Islet of Langerhans (tissue), 1 donor: ENCODE measurements around the gene TMEM271.
"Not testable (repeated sequence)": the region's sequence is repeated elsewhere in the genome, so short reads cannot be mapped to it uniquely, and the experiment has no call there.

Experiments
- FAIRE-seq: peaks from one replicate; lab custom pipeline; 2011; peaks lifted over from hg19 to GRCh38; lab: Jason Lieb, UNC

TMEM271 gene

DNA sequence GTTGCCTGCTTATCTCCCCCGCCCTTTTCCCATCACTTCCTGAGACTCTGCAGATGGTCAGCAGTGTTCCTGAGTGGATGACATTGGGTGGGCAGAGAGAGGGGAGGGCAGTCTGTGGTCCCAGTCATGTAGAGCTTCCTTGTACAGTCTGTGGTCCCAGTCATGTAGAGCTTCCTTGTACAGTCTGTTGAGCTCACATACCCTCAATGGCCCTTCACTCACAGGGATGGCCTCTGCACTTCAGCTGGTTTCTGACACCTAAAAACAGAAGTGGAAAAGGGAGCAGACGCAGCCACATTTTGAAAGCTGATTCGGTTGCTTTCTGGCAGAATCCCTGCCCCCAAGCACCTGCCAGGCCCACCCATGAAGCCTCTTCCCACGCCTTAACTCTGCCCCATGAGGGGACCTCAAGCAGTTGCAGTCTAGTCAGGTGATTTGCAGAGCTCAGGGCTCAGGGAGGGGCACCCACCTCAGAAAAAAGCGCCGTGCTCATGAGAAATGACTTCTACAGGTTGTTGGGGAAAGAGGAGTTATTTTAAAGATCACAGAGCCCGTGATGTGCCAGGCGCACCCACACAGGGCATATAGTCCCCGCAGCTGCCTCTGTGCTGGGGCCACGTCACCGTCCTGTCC lies 3.6 kb upstream of the TMEM271 start:
- FAIRE-seq: no peak

DNA sequence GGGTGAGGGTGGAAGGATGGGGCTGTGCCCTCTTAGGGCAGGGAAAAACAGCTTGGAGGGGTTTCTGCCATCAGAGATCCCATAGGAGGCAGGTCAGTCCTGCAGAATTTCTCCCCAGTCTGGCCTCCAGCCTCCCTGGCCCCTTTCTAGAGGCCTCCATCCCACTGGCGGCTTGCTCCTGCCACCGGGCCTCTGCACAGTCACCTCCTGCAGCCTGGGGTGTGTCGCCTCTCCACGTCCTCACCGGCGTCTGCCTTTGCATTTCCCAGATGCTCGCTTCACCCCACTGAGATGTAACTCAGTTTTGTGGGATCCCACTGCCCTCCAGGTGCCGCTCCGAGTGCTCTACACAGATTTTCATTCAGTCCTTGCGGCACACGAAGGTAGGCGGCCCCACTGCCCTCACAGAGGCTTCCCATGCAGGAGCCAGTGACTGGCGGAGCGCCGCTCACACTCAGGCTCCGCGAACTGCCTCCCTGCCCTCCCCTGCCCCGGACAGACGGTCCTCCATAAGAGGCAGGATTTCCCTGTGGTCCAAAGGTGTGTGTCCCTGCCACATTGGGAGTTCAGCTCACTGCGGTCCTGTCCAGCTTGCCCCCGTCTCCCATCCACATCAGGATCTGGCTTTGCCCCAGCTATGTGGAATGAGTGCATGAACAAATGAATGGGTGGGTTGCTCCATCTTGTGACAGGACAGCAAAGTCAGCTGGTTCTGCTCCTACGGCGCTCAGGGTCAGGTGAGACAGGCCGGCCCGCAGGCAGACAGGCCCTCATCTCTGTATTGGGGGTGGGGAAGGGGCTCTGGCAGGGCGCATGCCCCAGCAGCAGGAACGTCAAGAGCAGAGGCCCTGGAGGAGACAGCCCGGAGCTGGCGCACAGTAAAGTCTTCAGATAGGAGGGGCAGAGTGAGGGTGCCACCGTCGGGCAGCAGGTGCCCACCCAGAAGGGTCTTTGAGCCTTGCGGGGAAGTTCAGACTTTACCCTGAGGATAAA lies 2.7 kb upstream of the TMEM271 start:
- no peak for FAIRE-seq

DNA sequence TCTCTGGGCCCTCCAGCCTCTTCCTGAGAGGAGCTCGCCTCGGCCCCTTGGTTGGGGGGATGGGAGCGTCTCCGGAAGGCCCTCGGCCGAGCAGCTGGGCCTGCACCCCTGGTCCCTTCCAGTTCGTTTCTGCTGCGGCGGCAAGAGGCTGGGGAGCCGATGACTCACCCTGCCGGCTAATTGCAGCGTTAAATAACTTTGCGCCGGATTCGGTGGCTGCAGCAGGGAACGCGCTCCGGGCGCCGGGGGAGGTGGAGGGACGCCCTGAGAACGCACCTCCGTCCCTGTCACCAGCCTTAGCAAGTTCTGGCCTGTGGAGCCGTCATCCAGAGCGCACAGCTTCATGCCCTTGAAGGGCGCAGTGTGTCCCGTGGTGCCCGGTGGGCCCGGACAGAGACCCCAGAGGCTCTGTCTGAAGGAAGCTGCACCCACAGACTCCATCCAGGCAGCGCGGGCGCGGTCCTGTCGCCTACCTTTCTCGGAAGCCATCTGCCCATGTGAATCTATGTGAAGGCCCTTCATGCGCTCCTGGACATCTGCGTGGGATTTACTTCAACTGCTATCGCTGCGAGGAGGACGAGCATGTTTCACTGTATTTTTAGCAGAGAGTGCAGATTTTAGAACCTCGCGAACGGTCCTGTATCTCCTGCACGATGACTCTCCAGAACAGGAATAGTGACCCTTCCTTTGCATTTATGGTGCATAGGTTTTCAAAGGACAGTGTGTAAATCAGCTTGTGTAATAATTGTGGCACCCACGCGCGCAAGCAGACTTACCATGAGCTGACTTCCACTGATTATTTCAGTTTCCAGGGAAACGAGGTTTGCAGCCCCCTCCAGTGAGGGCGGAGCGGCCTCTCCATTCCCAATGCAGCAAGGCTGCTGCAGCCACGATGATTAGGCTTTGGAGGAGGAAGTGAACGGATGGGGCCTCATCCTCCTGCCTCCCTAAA lies 1.7 kb upstream of the TMEM271 start:
- FAIRE-seq: no peak

DNA sequence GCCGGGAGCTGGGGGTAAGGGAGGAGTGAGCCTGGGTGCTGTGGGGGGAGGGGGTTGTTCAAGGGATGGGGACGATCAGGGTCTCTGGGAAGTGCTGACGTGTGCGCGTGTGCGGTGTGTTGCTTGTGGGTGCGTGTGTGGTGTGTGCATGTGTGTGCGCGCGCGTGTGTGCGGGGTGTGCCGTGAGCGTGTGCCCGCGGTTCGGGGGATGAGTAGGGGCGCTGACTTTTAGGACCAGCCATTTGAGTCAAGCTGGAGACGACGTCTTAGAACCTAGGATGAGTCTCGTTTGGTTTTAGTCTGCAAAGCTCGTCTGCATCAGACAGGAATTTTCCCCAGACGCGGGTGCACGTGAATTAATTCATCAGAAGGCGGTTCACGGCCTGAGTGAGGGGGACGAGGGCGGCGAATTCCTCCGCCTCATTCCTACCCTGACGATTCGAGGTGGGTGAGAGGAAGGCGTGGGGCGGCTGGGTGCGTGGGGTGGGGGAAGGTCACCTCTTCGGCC lies 950 bp upstream of the TMEM271 start:
- no peak for FAIRE-seq

DNA sequence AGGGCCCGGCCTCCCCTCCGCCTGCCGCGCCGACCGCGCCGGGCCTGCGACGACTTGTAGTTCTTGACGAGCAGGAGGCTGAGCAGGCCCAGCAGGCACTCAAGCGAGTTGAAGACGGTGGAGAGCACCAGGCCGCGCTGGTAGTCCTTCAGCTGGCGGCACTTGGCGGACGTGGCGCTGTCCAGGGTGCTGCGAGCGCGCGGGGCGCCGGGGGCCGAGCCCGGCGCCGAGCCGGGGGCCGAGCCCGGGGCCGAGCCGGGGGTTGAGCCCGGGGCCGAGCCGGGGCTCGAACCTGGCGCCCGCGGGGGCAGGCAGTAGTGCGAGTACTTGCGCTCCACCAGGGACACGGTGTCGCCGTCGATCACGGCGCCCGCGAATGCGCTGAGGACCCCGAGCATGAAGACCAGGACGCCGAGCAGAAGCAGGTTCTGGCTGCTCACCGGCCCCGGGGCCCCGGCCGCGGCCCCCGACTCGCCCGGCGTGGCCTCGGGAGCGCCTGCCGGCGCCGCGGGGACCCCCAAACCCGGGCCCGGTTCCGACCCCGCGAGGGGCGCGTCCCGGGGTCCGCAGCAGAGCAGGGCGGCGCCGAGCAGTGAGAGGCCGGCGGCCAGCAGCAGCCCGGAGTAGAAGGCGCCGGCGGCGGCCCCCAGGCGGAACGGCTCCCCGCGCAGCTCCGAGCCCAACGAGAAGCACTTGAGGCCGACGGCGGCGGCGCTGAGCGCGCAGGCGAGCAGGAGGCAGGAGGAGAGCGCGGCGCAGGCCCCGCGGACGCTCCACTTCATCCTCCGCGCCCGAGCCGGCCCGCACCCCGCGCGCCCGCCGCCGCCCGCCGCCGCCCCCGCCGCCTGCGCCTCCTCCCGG lies 584 bp downstream of the TMEM271 start:
- FAIRE-seq: no peak

DNA sequence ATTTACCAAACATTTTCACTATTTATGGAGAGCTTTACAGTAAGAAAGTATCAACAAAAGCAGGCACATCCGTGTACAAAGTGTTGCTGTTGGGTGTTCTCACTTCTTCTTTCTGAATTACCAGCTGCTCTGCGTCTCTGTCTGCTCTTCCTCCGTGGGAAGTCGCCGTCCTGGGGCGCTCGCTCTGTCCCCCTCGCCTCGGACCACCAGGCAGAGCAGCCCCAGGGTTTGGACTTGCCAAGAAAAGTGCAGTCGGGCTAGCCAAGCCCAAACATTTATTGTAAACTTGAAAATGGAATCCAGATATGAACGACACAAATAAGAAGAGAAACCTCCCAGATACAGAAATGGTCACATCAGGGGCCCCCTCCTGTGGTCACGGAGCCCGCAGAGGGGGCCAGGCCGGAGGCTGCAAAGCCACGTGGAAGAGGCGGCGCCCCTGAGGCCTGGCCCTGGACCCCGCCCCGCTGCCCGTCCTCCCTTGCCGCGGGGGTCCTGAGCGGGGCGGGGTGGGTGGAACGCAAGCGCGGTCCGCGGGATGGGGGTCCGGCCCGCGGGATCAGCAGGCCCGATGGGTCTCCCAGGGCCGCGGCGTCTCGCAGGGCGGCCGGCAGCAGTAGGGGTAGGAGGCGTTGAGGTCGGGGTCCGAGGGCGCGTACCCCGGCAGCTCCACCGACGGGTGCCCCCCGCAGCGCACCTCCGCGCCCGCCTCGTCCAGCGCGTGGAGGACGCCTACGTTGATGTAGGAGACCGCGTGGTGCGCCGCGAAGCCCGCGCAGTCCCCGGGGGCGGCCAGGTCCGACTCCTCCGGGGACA lies 1.5 kb downstream of the TMEM271 start:
- no peak for FAIRE-seq

DNA sequence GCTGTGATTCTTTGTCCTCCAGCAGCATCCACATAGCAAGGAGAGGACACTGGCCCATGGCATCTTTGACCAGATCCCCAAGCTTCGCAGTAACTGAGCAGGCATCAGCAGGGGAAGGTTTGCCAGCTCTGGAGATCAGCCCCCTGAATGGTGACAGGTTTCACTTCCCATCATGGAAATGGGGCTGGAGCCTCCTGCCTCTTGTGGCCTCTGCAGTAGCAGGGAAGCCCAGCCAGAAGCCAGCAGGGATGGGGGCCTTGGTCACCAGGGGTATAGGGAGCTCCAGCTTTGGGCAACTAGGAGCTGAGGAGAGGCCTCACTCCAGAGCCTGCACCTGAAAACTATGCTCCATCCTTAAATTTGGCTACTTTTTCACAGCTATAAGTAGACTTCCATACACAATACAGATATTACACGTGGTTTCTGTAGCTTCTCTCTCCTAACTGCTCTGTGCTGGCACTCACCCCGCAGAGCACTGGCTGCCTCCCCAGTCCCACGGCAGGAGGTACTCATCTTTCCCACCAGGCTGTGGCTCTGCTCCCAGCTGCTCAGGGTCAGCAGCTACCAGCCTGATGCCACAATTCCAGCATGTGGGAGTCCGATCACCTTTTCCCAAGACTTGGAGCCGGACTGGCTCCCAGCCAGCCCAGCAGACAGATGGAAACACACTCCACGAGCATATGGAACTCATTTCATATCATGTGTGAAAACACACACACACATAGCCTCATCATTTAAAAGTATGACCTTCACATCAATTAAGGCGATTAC lies 2.8 kb downstream of the TMEM271 start:
- FAIRE-seq: no peak

DNA sequence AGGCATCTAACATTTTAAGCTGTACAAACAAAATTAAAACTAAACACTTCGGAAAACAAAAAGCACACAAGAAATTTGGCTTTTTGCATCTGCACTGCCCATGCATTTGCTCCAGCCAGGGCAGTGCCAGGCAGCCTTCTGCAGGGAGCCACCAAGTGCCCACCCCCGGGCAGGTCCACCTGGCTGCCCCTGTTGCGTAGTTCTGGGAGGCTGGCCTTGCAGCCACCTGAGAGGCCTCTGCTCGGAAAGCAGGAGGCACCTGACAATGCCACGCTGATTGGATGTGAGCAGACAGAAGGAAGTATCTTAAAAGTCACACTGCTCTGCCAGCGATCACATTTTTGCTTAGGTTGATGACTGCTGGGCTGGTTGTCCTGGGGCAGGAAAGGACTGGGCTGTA lies 3.5 kb downstream of the TMEM271 start:
- FAIRE-seq: no peak

DNA sequence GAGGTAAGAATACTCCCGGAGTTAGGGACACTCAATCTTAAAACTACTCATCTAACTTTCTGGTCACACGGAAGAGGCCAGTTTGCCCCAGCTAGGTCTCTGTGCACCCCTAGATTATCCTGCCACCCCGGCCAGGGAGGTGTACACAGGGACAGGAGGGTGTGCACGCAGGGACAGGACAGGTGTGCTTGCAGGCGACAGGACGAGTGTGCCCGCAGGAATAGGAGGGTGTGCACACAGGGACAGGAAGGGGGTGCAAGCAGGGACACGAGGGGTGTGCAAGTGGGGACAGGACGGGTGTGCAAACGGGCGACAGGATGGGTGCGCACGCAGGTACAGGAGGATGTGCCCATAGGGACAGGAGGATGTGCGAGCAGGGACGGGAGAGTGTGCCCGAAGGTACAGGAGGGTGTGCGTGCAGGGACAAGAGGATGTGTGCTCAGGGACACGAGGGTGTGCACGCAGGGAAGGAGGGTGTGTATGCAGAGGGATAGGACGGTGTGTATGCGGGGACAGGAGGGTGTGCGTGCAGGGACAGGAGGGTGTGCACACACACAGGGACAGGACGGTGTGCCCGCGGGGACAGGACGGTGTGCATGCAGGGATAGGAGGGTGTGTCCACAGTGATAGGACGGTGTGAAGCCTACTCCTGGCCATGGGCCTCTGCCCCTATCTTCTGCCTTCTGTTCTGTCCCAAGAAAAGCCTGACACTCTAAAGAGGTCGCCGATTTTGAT lies 4.1 kb downstream of the TMEM271 start:
- FAIRE-seq: no peak

DNA sequence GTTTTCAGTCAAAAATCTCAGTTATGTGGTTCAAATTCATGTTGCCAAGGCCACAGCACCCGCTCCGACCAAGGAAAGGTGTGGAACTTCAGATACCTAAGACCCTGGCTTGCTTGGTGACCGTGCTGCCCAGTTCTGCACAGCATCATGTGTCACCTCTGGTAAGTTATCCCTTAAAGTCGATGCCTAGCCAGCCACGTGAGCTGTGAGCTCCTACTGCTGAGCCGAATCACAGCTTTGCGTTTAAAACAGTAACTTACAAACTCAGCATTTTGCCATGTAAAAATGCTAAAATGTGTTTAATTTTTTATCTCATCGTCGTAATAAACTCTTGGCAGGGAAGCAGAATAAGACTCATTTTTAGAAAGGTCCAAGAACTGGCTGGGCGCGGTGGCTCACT lies 5.3 kb downstream of the TMEM271 start:
- FAIRE-seq: no peak

DNA sequence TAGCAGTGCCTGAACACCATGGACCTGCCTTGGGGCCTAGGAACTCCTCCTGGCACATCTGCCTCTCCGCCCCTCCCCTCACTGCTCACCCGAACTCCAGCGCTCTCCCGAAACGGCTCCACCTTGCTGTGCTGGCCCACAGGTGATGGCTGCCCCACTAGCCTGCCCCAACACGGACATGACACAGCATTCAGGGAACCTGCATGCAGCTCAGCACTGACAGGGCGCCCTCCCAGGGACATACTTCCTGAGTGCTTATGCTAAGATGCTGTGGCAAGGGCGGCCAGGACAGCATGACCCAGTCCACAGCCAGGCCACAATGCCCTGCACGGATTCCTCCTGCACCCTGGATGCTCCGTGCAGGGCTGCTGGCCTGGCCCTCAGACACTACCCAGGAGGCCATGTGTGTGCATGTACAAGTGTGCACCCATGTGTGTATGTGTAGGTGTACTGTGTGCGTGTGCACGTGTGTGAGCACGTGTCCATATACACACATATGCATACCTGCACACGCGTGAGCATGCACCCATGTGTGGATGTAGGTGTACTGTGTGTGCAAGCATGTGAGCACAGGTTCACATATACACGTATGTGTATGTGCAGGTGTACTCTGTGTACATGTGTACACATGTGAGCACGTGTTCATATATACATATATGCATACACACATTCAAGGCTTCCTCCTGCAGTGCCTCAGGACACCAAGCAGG lies 6.0 kb downstream of the TMEM271 start:
- FAIRE-seq: no peak

DNA sequence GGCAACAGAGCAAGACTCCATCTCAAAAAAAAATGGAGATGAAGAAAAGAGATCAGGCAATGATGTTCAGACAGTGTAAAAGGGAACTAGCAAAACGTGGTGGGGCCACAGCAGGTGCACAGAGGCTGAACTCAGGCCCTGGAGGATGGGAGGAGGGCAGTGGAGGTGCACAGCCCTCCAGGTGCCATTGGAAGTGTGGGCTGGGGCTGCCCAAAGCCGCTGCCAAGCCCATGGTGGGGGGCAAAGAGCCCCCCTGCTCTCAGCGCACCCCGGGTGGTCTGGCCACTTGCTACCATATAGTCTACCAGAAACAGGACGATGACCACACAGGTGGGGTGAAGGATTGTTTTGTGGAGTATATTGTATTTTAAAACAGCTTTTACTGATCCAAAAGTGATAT lies 7.1 kb downstream of the TMEM271 start:
- no peak for FAIRE-seq

DNA sequence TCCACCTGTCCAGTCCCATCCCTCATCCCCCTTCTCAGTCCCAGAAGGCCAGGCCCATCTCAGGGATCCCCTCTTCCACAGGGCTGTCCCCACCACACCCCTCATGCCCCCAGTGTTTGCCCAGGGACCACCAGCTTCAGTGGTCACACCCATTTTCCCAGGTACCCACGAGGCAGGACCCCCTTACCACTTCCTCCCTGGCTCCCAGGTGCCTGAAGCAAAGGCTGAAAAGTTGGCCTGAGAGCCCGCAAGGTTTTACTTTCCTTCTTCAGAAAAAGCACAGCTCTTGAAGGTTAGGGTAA lies 7.8 kb downstream of the TMEM271 start:
- FAIRE-seq: no peak

DNA sequence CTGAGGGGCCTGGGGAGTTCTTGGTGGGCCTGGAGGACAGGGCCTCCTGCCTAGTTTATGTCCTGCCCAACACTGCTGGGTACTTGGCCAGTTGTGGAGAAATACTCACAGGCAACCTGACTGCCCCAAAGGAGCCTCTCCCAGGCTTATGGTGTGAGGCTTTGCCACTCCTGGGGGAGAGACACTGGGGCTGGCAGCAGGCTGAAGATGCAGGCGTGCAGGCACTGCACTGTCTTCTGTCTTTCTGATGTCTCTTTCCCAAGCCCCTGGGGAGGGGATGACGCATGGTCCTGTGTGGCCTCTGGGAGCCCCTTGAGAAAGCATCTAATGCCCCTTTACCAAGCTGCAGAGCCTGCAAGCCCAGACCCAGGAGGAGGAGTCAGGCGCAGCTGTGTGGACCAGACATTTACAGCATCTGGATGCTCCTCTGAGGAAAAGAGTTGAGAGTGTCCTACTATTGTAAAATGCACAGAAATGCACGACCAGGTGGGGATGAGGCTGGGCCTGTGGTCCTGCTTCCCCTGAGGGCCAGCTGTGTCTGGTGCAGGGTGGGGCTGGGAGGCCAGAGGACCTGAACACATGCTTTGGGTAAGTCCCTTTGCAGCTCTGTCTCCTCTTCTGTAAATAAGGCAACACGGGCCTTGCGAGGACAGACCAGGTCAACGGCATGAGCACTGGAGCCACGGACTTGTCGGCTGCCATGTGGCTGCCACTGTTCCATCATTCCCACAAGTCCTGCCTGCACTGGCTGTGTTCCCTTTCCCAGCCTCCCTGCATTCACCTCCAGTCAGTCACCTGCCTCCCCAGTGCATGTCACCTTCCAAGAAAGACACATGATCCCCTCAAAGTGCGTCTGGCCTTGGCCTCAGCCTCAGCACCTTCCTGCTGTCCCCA lies 8.4 kb downstream of the TMEM271 start:
- FAIRE-seq: no peak

DNA sequence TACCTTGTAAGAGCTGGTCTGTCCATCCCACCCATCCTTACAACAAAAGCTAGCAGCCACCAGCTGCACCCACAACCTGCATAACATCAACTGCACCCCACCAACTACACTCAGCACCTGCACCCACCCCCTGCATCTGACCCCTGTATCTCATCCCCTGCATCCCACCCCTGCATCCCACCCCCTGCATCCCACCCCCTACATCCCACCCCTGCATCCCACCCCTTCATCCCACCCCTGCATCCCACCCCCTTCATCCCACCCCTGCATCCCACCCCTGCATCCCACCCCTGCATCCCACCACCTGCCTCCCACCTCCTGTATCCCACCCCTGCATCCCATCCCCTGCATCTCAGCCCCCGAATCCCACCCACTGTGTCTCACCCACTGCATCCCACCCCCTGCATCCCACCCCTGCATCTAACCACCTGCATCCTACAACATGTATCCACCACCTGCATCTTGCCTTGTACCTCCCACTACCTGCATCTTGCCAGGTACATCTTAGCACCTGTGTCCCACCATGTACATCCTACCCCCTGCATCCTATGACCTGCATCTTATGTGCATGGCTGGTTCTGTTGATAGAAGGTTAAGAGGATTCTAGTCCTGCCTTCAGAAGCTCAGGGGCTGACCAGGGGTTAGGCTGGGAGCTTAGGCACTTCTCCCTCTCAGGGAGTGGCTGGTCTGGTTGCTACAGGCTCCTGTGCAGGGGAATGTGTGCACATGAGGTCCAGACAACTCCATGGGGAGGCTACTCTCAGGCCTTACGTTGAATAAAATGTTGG lies 9.4 kb downstream of the TMEM271 start:
- FAIRE-seq: no peak

DNA sequence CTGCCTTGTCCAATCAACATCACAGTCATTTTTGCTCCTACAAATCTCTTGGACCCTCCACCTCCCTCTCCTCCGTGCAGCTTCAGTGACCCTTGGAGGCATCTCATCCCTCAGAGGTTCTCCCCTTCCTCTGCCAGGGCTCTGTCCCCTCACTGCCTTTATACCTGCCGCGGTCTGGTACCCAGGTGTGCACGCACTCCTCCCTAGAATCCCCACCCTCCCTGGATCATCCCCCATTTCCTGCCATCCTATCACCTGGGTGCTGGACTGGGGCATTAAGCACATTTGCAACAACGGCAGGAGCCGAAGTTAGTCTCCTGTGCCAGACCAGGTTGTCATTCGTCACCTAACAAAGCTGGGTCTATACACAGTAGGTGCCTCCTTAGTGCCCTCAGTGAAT lies 10.1 kb downstream of the TMEM271 start:
- FAIRE-seq: no peak

DNA sequence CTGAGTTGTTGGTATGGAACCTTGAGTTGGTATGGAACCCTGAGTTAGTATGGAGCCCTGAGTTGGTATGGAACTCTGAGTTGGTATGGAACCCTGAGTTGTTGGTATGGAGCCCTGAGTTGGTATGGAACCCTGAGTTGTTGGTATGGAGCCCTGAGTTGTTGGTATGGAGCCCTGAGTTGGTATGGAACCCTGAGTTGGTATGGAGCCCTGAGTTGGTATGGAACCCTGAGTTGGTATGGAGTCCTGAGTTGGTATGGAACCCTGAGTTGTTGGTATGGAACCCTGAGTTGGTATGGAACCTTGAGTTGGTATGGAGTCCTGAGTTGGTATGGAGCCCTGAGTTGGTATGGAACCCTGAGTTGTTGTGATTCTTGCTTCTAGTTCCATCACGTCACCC lies 10.5 kb downstream of the TMEM271 start:
- FAIRE-seq: not testable (repeated sequence)
